Right lobe of liver (tissue), 4 donors: ENCODE results near the gene EPHX1.

Experiments
- POLR2A ChIP-seq: fragments of 450-650 bp; IDR thresholded peaks from one replicate; pipeline ENCODE4 v1.6.1; 2017; ENCODE audit warnings: antibody characterized with exemption, mild to moderate bottlenecking
- TF ChIP-seq, protein P1 (sequence below), 4 donors: fragments of 200-600 bp in 3 of 4; fragments of 450-650 bp in 1 of 4; IDR thresholded peaks; one replicate each; pipeline versions ENCODE4 v1.5.1 to v1.8.0; 2016 to 2022; ENCODE audit warnings: antibody characterized with exemption in 4 of 4, mild to moderate bottlenecking in 2 of 4
- donor health status: DM: no; HTN: no; CAD: no.
- donor health status: DM: no; HTN: no; CAD: no.
- donor health status: DM: no; HTN: yes; CAD: no.

DNA sequence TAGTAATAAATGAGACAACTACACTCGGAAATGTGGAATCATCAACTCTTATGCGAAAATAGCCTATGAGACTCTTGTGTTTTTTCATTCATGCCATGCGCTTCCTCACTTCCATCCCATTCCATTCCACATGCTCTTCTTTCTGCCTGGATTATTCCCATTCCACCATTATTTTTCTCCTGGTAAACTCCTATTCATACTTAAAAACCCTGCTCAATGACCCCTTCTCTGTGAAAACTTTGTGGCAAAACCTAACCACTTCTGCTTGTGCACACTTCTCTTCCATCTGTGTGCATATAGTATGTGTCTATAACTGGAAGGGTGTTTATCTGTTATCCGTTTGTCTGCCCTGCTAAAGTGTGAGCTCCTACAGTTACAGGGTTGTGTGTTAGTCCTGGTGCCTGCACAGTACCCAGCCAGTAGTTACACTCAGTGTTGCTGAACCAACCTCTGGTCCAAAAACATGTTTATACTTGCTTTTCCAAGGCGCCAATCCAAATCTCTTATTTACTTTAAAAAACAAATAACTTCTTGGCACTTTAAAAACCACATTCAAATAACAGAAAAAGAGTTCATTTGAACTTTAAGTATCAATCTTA is 10.7 kb downstream of the EPHX1 start:
- TF ChIP-seq, protein P1, sequence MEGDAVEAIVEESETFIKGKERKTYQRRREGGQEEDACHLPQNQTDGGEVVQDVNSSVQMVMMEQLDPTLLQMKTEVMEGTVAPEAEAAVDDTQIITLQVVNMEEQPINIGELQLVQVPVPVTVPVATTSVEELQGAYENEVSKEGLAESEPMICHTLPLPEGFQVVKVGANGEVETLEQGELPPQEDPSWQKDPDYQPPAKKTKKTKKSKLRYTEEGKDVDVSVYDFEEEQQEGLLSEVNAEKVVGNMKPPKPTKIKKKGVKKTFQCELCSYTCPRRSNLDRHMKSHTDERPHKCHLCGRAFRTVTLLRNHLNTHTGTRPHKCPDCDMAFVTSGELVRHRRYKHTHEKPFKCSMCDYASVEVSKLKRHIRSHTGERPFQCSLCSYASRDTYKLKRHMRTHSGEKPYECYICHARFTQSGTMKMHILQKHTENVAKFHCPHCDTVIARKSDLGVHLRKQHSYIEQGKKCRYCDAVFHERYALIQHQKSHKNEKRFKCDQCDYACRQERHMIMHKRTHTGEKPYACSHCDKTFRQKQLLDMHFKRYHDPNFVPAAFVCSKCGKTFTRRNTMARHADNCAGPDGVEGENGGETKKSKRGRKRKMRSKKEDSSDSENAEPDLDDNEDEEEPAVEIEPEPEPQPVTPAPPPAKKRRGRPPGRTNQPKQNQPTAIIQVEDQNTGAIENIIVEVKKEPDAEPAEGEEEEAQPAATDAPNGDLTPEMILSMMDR (IDR thresholded peaks at IDR 0.05), result no peak
- TF ChIP-seq POLR2A, result peak; percentile 30
